ENCODE data around the gene ATP11A.

ATP11A gene

DNA sequence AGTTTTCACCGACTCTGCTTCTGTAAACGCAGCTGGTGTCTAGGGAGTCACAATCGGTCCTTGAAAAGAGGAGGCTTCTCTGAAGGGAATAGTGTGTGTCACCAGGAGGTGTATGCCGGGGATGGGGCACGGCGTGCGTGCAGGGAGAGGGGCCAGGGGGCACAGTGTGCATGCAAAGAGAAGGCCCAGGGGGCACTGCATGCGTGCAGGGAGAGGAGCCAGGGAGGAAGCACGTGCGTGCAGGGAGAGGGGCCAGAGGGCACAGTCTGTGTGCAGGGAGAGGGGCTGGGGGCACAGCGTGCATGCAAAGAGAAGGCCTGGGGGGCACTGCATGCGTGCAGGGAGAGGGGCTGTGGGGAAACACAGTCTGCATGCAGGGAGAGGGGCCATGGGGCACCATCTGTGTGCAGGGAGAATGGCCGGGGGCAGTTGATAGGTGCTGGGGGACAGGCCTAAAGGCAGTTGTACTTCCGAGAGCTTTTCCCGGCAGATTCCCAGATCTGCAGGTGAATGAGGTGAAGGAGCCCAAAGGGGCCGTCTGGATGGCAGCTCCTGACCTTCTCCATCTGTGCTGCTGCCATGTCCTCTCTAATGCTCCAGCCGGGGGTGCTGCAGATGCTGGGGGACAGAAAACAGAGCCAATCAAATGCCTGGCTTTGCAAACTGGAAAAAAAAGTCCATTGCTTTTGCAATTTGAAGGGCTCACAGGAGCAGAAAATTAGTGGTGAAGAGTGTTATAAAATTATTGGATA, 36.4 kb downstream of the ATP11A start:
- DNase-seq, result no peak

DNA sequence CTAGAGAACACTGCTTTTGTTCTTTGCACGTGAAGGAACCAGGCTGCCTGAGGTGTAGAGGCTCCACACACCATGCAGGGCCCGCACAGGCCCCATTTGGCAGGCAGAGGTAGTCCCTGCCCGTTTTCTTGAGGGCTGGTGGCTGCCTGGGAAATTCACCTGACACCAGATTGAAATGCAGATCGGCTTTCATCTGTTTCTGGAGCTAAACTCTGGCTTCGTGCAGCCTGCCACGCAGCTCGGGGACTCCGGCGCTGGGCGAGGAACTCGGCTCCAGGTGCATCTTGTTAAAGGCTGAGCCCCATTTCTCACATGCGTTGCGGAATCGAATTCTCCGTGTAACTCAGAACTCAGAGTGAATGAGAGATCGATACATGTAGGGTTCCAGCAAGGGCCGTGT, 37.7 kb downstream of the ATP11A start:
- no peak for DNase-seq

DNA sequence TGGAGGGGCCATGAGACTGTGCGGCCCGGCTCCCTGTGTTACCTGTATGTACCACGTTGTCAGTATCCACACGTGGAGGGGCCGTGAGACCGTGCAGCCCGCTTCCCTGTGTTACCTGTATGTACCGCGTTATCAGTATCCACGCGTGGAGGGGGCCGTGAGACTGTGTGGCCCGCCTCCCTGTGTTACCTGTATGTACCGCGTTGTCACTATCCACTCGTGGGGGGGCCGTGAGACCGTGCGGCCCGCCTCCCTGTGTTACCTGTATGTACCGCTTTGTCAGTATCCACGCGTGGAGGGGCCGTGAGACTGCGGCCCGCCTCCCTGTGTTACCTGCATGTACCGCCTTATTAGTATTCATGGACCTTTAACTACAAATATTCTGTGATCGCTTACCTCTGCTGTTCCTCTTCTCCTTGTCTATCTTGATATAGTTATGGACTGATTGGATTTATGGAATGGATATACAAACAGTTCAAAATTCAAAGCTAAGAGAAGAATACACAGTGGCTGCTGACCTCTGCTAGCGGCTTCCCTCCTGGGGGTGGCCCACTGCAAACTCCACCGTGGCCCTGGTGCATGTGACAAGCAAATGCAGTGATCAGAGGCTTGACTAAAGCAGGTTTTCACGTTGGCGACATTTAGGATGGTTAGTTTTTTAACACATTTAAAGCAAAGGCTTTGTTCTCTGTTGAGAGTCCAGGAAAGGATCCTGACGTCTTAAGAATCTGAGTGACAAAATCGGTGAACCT, 38.7 kb downstream of the ATP11A start:
- no peak for DNase-seq

GRCh38 chr13:112729408-112729807, 39.6 kb downstream of the ATP11A start:
- DNase-seq, result no peak

DNA sequence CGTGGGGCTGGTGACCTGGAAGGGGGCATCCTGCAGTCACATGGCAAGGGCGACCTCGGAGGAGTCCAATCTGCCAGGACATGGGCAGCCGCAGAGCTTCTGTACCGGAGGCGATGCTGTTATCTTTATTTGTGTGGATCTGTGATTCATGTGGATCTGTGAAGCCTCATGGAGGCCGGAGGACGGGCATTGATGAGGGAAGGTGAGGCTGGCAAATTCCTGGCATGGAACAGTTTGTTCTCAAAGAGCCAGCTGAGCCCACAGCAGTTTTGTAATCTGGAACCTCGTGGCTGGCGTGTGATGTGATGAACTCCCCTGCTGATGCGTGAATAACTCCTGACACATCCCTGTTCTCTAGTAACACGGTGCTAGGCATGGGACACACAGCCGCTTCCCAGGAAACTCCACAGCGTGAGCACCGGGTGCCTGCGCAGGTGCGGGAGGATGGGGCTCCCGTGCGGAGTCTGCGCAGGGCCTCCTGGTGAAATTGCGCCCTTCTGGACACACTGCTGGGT, 40.4 kb downstream of the ATP11A start:
- no peak for DNase-seq

GRCh38 chr13:112731667-112732616, 42.1 kb downstream of the ATP11A start:
- no peak for DNase-seq

- DNase-seq, result no peak
Measured at GRCh38 chr13:112732679-112733078, 42.8 kb downstream of the ATP11A start.

DNA sequence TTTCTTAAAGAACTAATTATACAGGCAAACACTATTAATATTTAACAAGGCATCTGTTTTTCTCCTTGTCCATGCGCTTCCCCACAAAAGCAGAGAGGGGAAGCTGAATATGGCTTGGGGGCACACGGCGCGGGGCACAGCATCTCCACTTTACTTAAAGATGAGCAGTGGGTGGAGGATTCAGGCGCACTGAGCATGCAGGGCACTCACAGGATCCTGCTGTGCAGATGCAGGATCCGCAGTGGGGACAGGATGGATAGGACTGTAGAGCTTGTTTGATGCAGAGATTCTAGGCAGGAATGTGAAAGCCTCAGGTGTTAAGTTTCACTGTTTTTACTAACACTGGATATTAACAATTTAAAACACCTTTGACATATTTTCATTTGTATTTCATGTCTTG, 43.3 kb downstream of the ATP11A start:
- no peak for DNase-seq

- no peak for DNase-seq
Measured at GRCh38 chr13:112733661-112734379, 44.0 kb downstream of the ATP11A start.

DNA sequence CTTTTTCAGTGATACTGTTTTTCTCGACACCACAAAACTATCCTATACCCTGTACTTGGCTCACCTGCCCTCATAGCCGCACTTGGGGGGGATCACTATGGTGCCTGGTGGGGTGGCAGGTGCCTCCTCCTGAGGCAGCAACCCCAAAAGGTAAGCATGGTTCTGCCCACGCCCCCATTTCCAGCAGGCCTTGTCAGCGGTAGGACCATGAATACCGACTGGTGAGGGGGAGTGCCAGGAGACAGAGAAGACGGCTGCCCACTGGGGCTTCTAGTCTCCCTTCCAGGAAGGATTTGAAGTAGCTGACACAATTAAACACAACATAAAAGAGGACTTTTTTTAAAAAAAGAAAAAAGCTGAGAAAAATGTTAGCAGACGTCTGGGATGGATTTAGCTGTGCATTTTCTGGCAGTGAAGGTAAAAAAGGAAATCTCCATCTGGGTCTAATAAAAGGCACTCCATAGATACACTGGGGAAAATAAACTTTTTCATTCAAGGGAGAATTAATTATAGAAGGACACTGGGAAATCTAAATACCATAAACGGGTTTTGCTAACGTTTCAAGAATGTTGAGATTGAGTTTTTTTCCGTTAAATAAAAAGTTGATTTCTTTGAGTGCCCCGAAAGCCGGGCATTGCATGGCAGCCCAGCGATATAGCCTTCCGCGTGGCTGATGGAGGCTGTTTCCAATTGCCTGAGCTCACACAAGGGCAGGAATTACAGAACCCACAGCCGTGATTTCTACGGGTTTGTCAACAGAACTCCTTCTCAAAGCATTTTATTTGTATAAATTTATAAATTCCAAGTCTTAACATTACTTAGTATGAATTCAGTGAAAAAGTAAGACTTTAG, 45.1 kb downstream of the ATP11A start:
- DNase-seq, result no peak

DNA sequence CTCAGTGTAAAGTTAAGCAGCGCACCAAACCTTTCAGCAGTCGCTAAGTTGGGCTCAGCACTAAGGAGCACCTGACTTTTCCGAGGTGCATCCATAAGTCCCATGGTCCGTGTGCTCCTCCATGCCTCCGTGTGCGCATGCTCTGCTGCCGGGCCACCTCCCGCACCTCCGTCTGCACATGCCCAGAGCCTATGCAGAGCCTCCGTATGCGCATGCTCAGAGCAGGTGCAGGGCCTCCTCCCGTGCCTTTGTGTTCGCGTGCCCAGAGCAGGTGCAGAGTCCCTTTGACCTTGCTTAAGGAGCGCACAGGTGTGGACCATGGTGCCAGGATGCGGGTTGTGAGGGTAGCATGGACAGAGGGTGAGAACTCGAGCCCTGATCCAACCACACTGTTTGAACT, 46.0 kb downstream of the ATP11A start:
- DNase-seq, result no peak

- DNase-seq, result no peak
Measured at GRCh38 chr13:112737294-112737693, 47.5 kb downstream of the ATP11A start.

DNA sequence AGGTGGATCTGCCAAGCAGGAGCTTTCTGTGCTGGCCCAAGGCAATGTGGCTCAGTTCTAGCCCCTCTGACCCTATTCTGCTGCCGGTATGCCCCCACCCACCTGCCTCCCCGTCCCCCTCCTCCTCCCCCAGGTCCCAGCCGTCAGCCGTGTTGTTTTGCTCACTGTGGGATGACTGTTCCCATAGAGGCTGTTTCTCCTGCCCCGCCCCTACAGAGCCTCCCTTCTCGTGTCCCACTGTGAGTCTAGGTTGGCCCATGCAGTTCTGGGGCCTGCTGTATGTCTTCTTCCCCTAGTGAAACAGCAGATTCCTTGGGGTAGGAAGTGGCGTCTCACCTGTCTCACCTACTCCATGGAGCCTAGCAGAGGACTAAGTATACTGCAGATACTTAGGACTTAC, 48.8 kb downstream of the ATP11A start:
- no peak for DNase-seq

DNA sequence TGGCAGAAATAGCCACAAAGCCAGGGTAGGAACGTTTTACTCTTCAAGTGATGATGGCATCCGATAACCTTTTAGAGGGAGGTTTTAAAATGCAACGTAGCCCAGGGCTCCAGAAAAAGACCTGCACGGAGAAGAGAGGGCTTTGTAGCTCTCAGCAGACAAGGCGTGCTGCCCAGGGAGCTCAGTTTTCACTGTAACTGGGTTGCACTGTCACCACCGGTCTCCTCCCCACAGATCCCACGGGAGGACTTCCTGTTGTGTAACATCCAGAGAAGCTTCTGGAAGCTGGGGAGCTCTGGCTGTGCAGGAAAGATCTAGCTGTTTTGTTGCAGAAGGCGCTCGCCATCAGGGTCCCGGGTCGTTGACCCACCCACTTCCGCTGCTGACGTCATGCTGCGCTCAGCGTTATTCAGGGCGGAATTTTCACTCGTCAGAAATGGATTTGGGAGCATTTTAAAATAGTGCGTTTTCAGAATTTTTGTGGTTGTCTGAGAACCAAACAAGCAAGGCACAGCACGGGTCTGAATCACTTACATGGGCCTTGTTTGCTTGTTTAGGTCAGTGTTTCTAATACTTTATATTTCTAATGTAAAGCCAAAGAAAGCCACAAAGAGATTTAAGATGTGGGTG, 50.8 kb downstream of the ATP11A start:
- no peak for DNase-seq

DNA sequence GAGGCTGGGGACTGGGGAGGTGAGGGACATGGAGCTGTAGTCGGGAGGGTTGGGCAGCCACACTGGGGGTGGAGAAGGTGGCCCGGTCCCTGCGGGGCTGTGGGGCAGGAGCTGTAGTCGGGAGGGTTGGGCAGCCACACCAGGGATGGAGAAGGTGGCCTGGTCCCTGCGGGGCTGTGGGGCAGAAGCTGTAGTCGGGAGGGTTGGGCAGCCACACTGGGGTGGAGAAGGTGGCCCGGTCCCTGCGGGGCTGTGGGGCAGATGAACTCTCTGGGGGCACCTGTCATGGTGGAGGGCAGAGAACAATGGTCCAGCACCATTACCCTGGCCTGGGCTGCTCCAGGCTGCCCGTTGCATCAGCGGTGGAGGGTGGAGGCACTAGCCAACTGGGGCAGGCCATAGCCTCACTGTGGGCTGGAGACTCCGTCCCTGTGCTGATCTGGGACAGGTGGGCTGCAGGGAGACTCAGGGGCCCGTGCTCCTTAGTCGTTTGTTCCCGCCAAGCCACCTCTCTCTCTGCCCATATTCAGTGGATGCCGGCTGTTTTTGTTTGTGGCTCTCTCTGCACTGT, 51.4 kb downstream of the ATP11A start:
- no peak for DNase-seq

DNA sequence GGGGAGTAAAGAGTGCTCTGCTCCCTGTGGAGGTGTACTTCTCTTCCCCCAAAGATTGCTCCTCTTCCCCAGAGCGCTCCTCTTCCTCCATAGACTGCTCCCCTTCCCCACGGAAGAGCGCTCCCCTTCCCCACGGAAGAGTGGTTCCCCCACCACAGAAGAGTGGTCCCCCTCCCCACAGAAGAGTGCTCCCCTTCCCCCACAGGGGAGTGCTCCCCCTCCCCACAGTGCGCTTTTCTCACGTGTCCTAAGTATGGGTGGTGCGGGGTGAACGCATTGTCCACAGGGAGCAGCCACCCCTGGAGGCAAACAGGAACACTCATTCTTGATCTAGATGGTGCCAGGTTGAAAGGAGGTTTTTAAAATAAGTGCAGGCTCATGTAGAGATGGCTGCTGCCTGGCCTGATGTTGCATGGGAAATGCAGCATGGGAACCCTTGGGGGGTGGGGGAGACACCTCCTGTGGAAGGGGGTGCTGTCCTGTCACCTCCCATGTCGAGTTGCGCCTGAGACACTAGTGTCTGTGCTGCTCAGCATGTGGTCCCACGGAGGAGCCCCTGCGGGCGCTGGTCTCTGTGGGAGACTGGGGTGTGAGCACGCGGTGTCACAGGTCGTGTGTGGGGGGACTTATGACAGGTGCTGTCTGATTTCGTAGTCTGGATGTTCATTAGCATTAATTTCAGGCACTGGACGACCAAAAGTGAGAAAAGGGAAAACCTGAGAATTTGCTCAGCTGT, 52.2 kb downstream of the ATP11A start:
- no peak for DNase-seq

DNA sequence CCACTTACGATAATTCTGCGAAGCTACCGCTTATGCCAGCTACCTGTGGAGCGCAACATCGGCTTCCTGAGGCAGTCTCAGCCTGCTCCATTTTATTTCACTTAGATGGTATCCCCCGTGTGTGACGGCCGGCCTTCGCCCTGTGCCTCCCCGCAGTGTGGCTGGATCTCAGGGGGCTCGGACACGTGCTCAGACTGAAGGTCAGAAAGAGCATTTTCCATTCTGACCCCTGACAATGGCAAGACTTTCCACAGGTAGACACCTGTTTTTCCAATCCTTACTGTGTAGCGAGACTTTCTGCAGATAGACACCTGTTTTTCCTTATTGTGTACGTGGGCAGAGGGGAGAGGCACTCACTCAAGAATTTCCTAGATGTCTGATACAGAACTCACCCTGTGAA, 52.7 kb downstream of the ATP11A start:
- DNase-seq, result no peak

GRCh38 chr13:112743451-112744167, 53.8 kb downstream of the ATP11A start:
- no peak for DNase-seq

Measured in activated naive CD4-positive, alpha-beta T cell treated with Interleukin-2 at 50 U/mL for 16 hours (primary cell).